Mucosa of rectum (tissue), 2 donors: Measurements from ENCODE around the gene CA14.
"Not testable (repeated sequence)": the region's sequence is repeated elsewhere in the genome, so short reads cannot be mapped to it uniquely, and the experiment has no call there.

ENCODE experiments used
- H3K27ac ChIP-seq, 2 donors: one replicate each; pipeline ENCODE4 v1.7.0; 2013; ENCODE audit warnings: inconsistent platforms in 2 of 2, low read depth in 2 of 2, low read length in 2 of 2
- H3K27me3 ChIP-seq, 2 donors: one replicate each; pipeline ENCODE4 v1.7.0; 2013; ENCODE audit warnings: low read length in 2 of 2; ENCODE audit not compliant: control insufficient read depth in 2 of 2, insufficient read depth in 2 of 2
- H3K36me3 ChIP-seq, 2 donors: one replicate each; pipeline ENCODE4 v1.7.0; 2013; ENCODE audit warnings: low read length in 2 of 2; ENCODE audit not compliant: control insufficient read depth in 2 of 2, insufficient read depth in 2 of 2
- H3K4me1 ChIP-seq, 2 donors: one replicate each; pipeline ENCODE4 v1.7.0; 2013; ENCODE audit warnings: low read length in 2 of 2, mild to moderate bottlenecking in 1 of 2; ENCODE audit not compliant: control insufficient read depth in 2 of 2, insufficient read depth in 2 of 2
- H3K4me3 ChIP-seq, 2 donors: one replicate each; pipeline ENCODE4 v1.7.0; 2013; ENCODE audit warnings: low read length in 2 of 2
- H3K9ac ChIP-seq, 2 donors: one replicate each; pipeline ENCODE4 v1.7.0; 2013; ENCODE audit warnings: low read length in 2 of 2, low read depth in 1 of 2, mild to moderate bottlenecking in 1 of 2
- H3K9me3 ChIP-seq, 2 donors: one replicate each; pipeline ENCODE4 v1.7.0; 2013; ENCODE audit warnings: low read length in 2 of 2; ENCODE audit not compliant: control insufficient read depth in 2 of 2
- donor health status: healthy.
- donor health status: Normal muscosa, but diverticular disease.

CA14 gene

GRCh38 chr1:150295476-150295875 is 37.9 kb downstream of the CA14 start:
- peaks cover 3 to 8% of the 10 kb centered on the region in 2 donors for H3K4me1 ChIP-seq
- no peak overlapping the region for H3K9ac ChIP-seq
- H3K36me3 ChIP-seq, result peaks cover 0 to 7% of the 10 kb centered on the region in 2 donors
- H3K27me3 ChIP-seq, result no peaks in the 10 kb centered on the region
- no peak overlapping the region for H3K27ac ChIP-seq
- H3K9me3 ChIP-seq, result no peaks in the 10 kb centered on the region
- H3K4me3 ChIP-seq, result no peak overlapping the region

GRCh38 chr1:150299716-150300115 is 42.1 kb downstream of the CA14 start:
- Histone ChIP-seq H3K4me1 (no peaks in the 10 kb centered on the region), H3K4me3 (no peak overlapping the region), H3K36me3 (peaks cover 7 to 9% of the 10 kb centered on the region in 2 donors), H3K9me3 (no peaks in the 10 kb centered on the region), H3K27me3 (no peaks in the 10 kb centered on the region), H3K27ac (no peak overlapping the region), H3K9ac (no peak overlapping the region)

GRCh38 chr1:150302338-150302737 is 44.8 kb downstream of the CA14 start:
- Histone ChIP-seq H3K9ac (no peak overlapping the region), H3K36me3 (peaks cover 6 to 7% of the 10 kb centered on the region in 2 donors), H3K27ac (no peak overlapping the region)

DNA sequence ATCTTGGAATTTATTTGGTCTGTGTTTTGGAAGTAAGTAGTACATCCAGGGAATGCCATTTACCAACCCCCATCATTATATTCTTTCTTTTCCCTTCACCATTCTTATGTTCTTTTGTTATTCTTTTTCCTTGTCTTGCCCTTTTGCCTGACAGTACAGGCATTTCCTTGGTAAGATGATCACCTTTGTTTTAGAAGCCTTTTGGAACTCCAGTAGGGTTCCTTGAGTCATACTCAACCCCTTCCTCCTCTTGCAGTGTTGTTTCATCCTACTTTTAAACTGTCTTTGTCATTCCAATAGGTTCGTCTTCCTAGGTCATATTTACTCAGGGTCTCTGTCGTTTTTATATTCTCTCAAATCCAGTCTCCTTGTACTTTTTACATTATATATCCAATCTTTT is 45.3 kb downstream of the CA14 start:
- Histone ChIP-seq H3K4me3 (no peak overlapping the region), H3K9ac (no peak overlapping the region), H3K27me3 (no peaks in the 10 kb centered on the region), H3K27ac (no peak overlapping the region), H3K36me3 (peaks cover 6 to 7% of the 10 kb centered on the region in 2 donors), H3K4me1 (no peaks in the 10 kb centered on the region), H3K9me3 (no peaks in the 10 kb centered on the region)

More at GRCh38 chr1:150302338-150302737, 44.8 kb downstream of the CA14 start:
- Histone ChIP-seq H3K4me3 (no peak overlapping the region), H3K9me3 (no peaks in the 10 kb centered on the region), H3K27me3 (no peaks in the 10 kb centered on the region), H3K4me1 (no peaks in the 10 kb centered on the region)

DNA sequence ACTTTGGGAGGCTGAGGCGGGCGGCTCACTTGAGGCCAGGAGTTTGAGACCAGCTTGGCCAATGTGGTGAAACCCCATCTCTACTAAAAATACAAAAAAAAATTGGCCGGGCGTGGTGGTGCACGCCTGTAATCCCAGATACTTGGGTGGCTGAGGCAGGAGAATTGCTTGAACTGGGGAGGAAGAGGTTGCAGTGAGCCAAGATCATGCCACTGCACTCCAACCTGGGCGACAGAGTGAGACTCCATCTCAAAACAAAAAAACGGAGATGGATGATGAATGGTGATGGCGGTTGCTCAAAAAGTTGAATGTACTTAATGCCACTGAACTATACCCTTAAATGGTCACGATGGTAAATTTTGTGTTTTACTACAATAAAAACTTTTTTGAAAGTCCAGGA is 51.0 kb downstream of the CA14 start:
- H3K4me1 ChIP-seq, H3K9ac ChIP-seq, H3K27me3 ChIP-seq, H3K9me3 ChIP-seq, H3K27ac ChIP-seq, H3K4me3 ChIP-seq, H3K36me3 ChIP-seq: not testable (repeated sequence)

- Histone ChIP-seq H3K9me3 (no peaks in the 10 kb centered on the region), H3K4me3 (no peak overlapping the region), H3K36me3 (peaks cover 5% of the 10 kb centered on the region in 2 donors), H3K4me1 (no peaks in the 10 kb centered on the region), H3K27ac (no peak overlapping the region), H3K9ac (no peak overlapping the region), H3K27me3 (no peaks in the 10 kb centered on the region)
These were observed 52.4 kb downstream of the CA14 start for GRCh38 chr1:150309758-150310508.

GRCh38 chr1:150311762-150312161 is 54.2 kb downstream of the CA14 start:
- Histone ChIP-seq H3K9me3 (no peaks in the 10 kb centered on the region), H3K27me3 (no peaks in the 10 kb centered on the region), H3K27ac (no peak overlapping the region), H3K4me1 (no peaks in the 10 kb centered on the region), H3K9ac (no peak overlapping the region), H3K4me3 (no peak overlapping the region), H3K36me3 (peaks cover 5% of the 10 kb centered on the region in 2 donors)
